K562 (cell line): ENCODE results near the gene NABP2. TPM values are rescaled to one million over a fixed set of nuclear protein-coding genes. Genes with fewer than 3 reads are reported as not detected.

Source experiments
- ARID4B ChIP-seq: sonication (generic); formaldehyde crosslinking; IDR thresholded peaks from 2 replicates; pipeline ENCODE4 v1.8.0; 2022; ENCODE audit warnings: mild to moderate bottlenecking, missing genetic modification reagents
- CHD7 ChIP-seq: fragments of 200-600 bp; sonication (generic); IDR thresholded peaks from one replicate; pipeline ENCODE4 v1.6.1; 2012; ENCODE audit warnings: mild to moderate bottlenecking, low read depth, low read length, inconsistent platforms
- CTBP1 ChIP-seq: fragments of 450-650 bp; IDR thresholded peaks from 2 replicates; pipeline ENCODE4 v1.6.1; 2016; ENCODE audit warnings: borderline replicate concordance
- ETV1 ChIP-seq: fragments of 450-650 bp; conservative IDR thresholded peaks from 2 replicates; pipeline ENCODE4 v1.6.1; 2016; ENCODE audit warnings: missing genetic modification characterization, control low read depth, low read depth, missing compliant biosample characterization
- FOXA1 ChIP-seq: fragments of 450-650 bp; IDR thresholded peaks from 2 replicates; pipeline ENCODE4 v1.6.1; 2016; ENCODE audit warnings: mild to moderate bottlenecking, borderline replicate concordance
- HMG20B ChIP-seq: fragments of 250-450 bp; sonication (Bioruptor Pico); IDR thresholded peaks from 2 replicates; pipeline ENCODE4 v1.5.0; 2021; ENCODE audit warnings: mild to moderate bottlenecking
- TAF1 ChIP-seq: IDR thresholded peaks from 2 replicates; pipeline ENCODE4 v1.6.1; 2011; ENCODE audit warnings: mild to moderate bottlenecking, low read length, moderate library complexity; ENCODE audit not compliant: insufficient read depth, control insufficient read depth, severe bottlenecking; ENCODE audit errors: extremely low read depth
- TBP ChIP-seq: optimal IDR thresholded peaks from 2 replicates; pipeline ENCODE3; 2011; ENCODE audit warnings: low read depth, low read length, improper control_type of control experiment
- ZBTB12 ChIP-seq: fragments of 250-450 bp; sonication (Bioruptor Pico); IDR thresholded peaks from 2 replicates; pipeline ENCODE4 v1.4.0; 2020
- ZNF12 ChIP-seq: sonication (generic); formaldehyde crosslinking; IDR thresholded peaks from 2 replicates; pipeline ENCODE4 v1.4.0; 2020; ENCODE audit warnings: mild to moderate bottlenecking, missing genetic modification reagents
- polyA plus RNA-seq, 8 experiments: library from polyadenylated mRNA; depleted of rRNA in 4 of 8; stranded (reverse) in 5 of 8; unstranded in 3 of 8; fragments of >200 nt; fragmentation: Nextera tagmentation in 2 of 8; fragmentation: Illumina TruSeq in 1 of 8; extraction: Ambion mirVana in 2 of 8; extraction: Trizol in 1 of 8; gene quantifications; 2 replicates each; pipeline versions ENCODE4 v1.2.1 to v1.2.3, GENCODE V29; 2011 to 2014; ENCODE audit warnings: inconsistent platforms in 1 of 8, missing spikeins in 1 of 8
- total RNA-seq, 7 experiments: library from RNA; depleted of rRNA in 6 of 7; stranded (reverse); fragments of >200 nt in 6 of 7; fragmentation: Illumina TruSeq in 2 of 7; extraction: Trizol in 2 of 7; gene quantifications; 2 replicates each; pipeline versions ENCODE4 v1.2.1 to v1.2.3, GENCODE V29; 2011 to 2021; ENCODE audit warnings: low replicate concordance in 1 of 7

NABP2 gene
- total and polyA plus RNA-seq, 9 of the 15 experiments (the other 6 are each of a cell fraction or from before 2014, with no cell fraction given) = 11.3 to 60.6 (median 43.5) TPM

- TF ChIP-seq ARID4B (peak; percentile 92), TAF1 (peak; percentile 61), TBP (no peak), ETV1 (tag) (no peak), ZBTB12 (no peak), HMG20B (CRISPR knock-in tag) (no peak), CHD7 (no peak), FOXA1 (no peak), ZNF12 (CRISPR knock-in tag) (peak; percentile 74), CTBP1 (peak; percentile 82)
These were observed 34.1 kb downstream of the NABP2 start, which contains the start of gene ANKRD52 (continued) for GRCh38 chr12:56258068-56258819.
